Mucosa of descending colon (tissue), 3 donors: ENCODE results near the gene INVS. TPM values are rescaled to one million over a fixed set of nuclear protein-coding genes. Genes with fewer than 3 reads are reported as not detected.

ENCODE experiments used
- ATAC-seq: fragments of 200-7000 bp; cut with Tn5 transposase; one replicate; pipeline ENCODE4 v1.9.1; 2020; ENCODE audit warnings: mild to moderate bottlenecking, moderate library complexity
- DNase-seq, 3 donors: peaks; one replicate each; pipeline ENCODE4 v3.0.0-alpha.2; 2020
- H3K36me3 ChIP-seq: fragments of 200-600 bp; one replicate; pipeline ENCODE4 v1.8.0; 2021; ENCODE audit warnings: low read depth, mild to moderate bottlenecking
- H3K4me1 ChIP-seq: fragments of 200-600 bp; one replicate; pipeline ENCODE4 v1.8.0; 2021; ENCODE audit warnings: low read depth, mild to moderate bottlenecking
- H3K4me3 ChIP-seq: fragments of 200-600 bp; one replicate; pipeline ENCODE4 v1.8.0; 2021; ENCODE audit warnings: mild to moderate bottlenecking
- H3K9me3 ChIP-seq: fragments of 200-600 bp; one replicate; pipeline ENCODE4 v1.8.0; 2021; ENCODE audit warnings: mild to moderate bottlenecking
- intact Hi-C, 2 donors: fragments of 100-400 bp; cut with DNase I in 1 of 2; cut with micrococcal nuclease in 1 of 2; formaldehyde crosslinking; loops; one replicate each; pipeline versions ENCODE4 v1.11.0 to v1.11.1; 2022; cut with DNase I, micrococcal nuclease
- total RNA-seq, 3 donors: library from RNA; stranded (reverse); fragmentation: NEBNext Ultra II Directional in 2 of 3; extraction: Animal tissue kit (Norgen Biotek cat#: 25700) in 2 of 3; gene quantifications; one replicate each; pipeline versions ENCODE4 v1.2.1 to v1.2.4, GENCODE V29; 2021 to 2023
- TF ChIP-seq, protein P1 (sequence below): fragments of 200-600 bp; IDR thresholded peaks from one replicate; pipeline ENCODE4 v1.8.0; 2022; ENCODE audit warnings: antibody characterized with exemption, mild to moderate bottlenecking
- donor health status: DM: no; HTN: no; CAD: no; lungs with moderate emphysema.
- donor health status: DM: no; HTN: no; CAD: no.
- donor health status: DM: no; HTN: yes; CAD: no.

Gene INVS
- total RNA-seq, 3 donors from 2014 or later: 16.8 to 24.0 (median 19.3) TPM

- intact Hi-C loops: no loop called here
- H3K9me3 ChIP-seq: no peaks in the 10 kb centered on the region
- TF ChIP-seq, protein P1, sequence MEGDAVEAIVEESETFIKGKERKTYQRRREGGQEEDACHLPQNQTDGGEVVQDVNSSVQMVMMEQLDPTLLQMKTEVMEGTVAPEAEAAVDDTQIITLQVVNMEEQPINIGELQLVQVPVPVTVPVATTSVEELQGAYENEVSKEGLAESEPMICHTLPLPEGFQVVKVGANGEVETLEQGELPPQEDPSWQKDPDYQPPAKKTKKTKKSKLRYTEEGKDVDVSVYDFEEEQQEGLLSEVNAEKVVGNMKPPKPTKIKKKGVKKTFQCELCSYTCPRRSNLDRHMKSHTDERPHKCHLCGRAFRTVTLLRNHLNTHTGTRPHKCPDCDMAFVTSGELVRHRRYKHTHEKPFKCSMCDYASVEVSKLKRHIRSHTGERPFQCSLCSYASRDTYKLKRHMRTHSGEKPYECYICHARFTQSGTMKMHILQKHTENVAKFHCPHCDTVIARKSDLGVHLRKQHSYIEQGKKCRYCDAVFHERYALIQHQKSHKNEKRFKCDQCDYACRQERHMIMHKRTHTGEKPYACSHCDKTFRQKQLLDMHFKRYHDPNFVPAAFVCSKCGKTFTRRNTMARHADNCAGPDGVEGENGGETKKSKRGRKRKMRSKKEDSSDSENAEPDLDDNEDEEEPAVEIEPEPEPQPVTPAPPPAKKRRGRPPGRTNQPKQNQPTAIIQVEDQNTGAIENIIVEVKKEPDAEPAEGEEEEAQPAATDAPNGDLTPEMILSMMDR: no peak
- H3K36me3 ChIP-seq: no peaks in the 10 kb centered on the region
- DNase-seq: no peak
- H3K4me3 ChIP-seq: no peak overlapping the region
- H3K4me1 ChIP-seq: peaks cover 24% of the 10 kb centered on the region
- ATAC-seq: no peak
Measured at GRCh38 chr9:100096378-100096916, 2.6 kb upstream of the INVS start.

DNA sequence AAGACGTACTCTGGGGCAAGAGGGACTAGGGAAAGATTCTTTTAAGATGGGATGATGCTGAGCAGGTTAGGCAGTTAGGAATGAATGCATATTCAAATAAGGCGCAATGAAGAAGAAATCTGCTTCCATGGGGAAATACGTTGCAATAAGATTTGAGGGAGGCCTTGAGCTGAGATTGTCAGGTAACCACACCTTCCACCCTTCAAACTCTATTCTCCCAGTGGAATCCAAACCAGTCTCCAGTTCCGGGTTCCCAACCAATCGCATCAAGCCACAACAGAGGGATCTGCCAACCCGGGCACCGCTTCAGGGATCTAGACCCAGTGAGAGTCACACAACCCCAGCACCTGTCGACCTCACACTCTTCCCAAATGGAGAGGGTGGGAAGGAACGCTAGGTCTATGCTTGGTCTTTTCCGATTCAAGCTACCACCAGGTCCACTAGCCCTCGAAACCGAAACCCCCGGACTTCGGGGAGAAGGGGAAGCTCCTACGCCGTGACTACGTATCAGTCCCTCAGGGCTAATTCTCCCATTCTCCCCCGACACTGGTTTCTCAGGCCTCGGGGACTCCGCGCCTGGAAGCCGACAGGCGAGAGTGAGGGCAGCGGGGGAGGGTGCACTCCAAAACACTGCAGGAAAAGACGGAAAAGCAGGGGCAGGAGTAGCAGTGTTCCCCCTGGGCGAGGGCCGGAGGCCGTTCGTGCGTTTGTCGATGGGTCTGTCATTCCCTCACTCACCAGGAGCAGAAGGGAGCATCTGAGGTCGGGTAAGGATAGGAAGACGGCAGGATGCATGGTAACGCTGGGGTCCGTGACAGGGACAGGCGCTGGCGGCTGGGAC is 777 bp upstream of the INVS start:
- TF ChIP-seq, protein P1: no peak
- DNase-seq: peak; percentile 75 to 78 (median 78)
- Histone ChIP-seq H3K36me3 (no peaks in the 10 kb centered on the region), H3K4me3 (peak overlapping the region; percentile 89), H3K4me1 (peaks cover 24% of the 10 kb centered on the region), H3K9me3 (no peaks in the 10 kb centered on the region)
- intact Hi-C loops: no loop called here
- ATAC-seq: peak; percentile 76

- Histone ChIP-seq H3K36me3 (no peaks in the 10 kb centered on the region), H3K4me1 (peaks cover 24% of the 10 kb centered on the region), H3K4me3 (no peak overlapping the region), H3K9me3 (no peaks in the 10 kb centered on the region)
- intact Hi-C loops: no loop called here
- TF ChIP-seq, protein P1: no peak
- no peak for ATAC-seq
- DNase-seq: peak in 2 of 3 donors; percentile 42 to 47
Measured at GRCh38 chr9:100099722-100100042, 639 bp downstream of the INVS start.

DNA sequence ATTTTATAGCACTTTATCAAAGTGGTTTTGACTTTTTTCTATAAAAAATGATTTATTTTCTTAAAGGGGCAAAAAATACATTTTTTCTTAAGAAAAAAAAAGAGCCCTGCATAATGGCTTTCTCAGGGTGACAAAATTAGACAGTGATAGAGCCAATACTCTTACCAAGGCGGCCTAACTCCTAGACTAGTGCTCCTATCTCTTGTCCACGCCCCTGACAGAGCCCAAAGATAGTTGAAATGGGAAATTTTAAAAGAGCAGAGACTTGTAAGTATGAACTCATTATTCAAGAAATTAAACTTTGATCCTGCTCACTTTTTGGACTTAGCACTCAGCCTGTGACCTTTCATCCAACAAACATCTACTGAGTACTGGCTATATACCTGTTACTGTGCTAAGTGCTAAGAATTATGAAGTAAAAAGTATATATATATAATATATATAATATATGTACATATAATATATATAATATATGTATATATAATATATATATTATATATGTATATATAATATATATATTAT is 1.2 kb downstream of the INVS start:
- Histone ChIP-seq H3K4me3 (no peak overlapping the region), H3K4me1 (peaks cover 24% of the 10 kb centered on the region), H3K36me3 (no peaks in the 10 kb centered on the region), H3K9me3 (no peaks in the 10 kb centered on the region)
- TF ChIP-seq, protein P1: no peak
- ATAC-seq (no peak), DNase-seq (no peak)
- intact Hi-C loops: no loop called here

DNA sequence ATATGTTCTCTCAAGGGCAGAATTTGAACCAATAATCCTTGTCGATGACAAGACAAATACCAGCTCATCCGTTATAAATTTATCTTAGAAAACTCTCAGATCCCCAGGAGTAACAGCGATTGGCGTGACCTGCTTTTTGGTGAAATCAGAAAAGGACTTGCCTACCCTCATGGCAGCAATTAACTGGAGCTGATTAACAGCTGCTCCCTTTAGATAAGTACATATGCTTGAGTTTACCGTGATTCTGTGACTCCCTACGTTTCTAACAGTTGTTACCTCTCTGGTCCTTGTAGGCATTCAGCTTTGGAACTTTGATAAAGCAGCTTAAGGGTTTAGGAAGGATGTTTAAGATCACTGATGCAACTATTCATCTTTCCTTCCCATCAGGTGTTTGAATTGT is 2.6 kb downstream of the INVS start:
- intact Hi-C loops: no loop called here
- TF ChIP-seq, protein P1: no peak
- Histone ChIP-seq H3K9me3 (no peaks in the 10 kb centered on the region), H3K4me1 (peaks cover 20% of the 10 kb centered on the region), H3K36me3 (no peaks in the 10 kb centered on the region), H3K4me3 (no peak overlapping the region)
- DNase-seq: no peak
- no peak for ATAC-seq
